IPS-18a (cell line): ENCODE results near the gene MMAB.

Experiments
- H3K27ac ChIP-seq: one replicate; pipeline ENCODE4 v1.5.1; 2013; ENCODE audit warnings: low read length
- H3K27me3 ChIP-seq: one replicate; pipeline ENCODE4 v1.6.1; 2013; ENCODE audit warnings: mild to moderate bottlenecking, low read length; ENCODE audit not compliant: control insufficient read depth, insufficient read depth
- H3K36me3 ChIP-seq: one replicate; pipeline ENCODE4 v1.6.1; 2013; ENCODE audit warnings: low read depth, low read length; ENCODE audit not compliant: control insufficient read depth
- H3K4me1 ChIP-seq: one replicate; pipeline ENCODE4 v1.6.1; 2013; ENCODE audit warnings: low read depth, low read length; ENCODE audit not compliant: control insufficient read depth
- H3K4me3 ChIP-seq: one replicate; pipeline ENCODE4 v1.5.1; 2013; ENCODE audit warnings: low read length
- H3K9ac ChIP-seq: one replicate; pipeline ENCODE4 v1.6.1; 2013; ENCODE audit warnings: mild to moderate bottlenecking, low read length, moderate library complexity
- H3K9me3 ChIP-seq: one replicate; pipeline ENCODE4 v1.6.1; 2013; ENCODE audit warnings: low read depth, low read length; ENCODE audit not compliant: control insufficient read depth

The MMAB gene

GRCh38 chr12:109580684-109581333 is 7.5 kb upstream of the MMAB start:
- Histone ChIP-seq H3K27me3 (no peaks in the 10 kb centered on the region), H3K27ac (no peak overlapping the region), H3K9ac (no peak overlapping the region), H3K36me3 (peaks cover 60% of the 10 kb centered on the region), H3K9me3 (no peaks in the 10 kb centered on the region), H3K4me3 (no peak overlapping the region), H3K4me1 (no peaks in the 10 kb centered on the region)

GRCh38 chr12:109580272-109580671 is 7.0 kb upstream of the MMAB start:
- peaks cover 65% of the 10 kb centered on the region for H3K36me3 ChIP-seq
- H3K9ac ChIP-seq, result no peak overlapping the region
- no peaks in the 10 kb centered on the region for H3K27me3 ChIP-seq
- no peak overlapping the region for H3K27ac ChIP-seq
- H3K4me1 ChIP-seq, result no peaks in the 10 kb centered on the region
- H3K9me3 ChIP-seq, result no peaks in the 10 kb centered on the region
- H3K4me3 ChIP-seq, result no peak overlapping the region

GRCh38 chr12:109579639-109580038 is 6.3 kb upstream of the MMAB start:
- Histone ChIP-seq H3K4me1 (peaks cover 2% of the 10 kb centered on the region), H3K36me3 (peaks cover 66% of the 10 kb centered on the region), H3K27ac (no peak overlapping the region), H3K4me3 (no peak overlapping the region), H3K9ac (no peak overlapping the region), H3K27me3 (no peaks in the 10 kb centered on the region), H3K9me3 (no peaks in the 10 kb centered on the region)

- H3K27me3 ChIP-seq, result no peaks in the 10 kb centered on the region
- H3K4me1 ChIP-seq, result peaks cover 6% of the 10 kb centered on the region
- H3K9me3 ChIP-seq, result no peaks in the 10 kb centered on the region
- no peak overlapping the region for H3K27ac ChIP-seq
- H3K36me3 ChIP-seq, result peaks cover 59% of the 10 kb centered on the region
- H3K9ac ChIP-seq, result no peak overlapping the region
- H3K4me3 ChIP-seq, result no peak overlapping the region
Measured at GRCh38 chr12:109578330-109578927, 5.1 kb upstream of the MMAB start.

GRCh38 chr12:109577311-109577710 is 4.0 kb upstream of the MMAB start:
- H3K36me3 ChIP-seq, result peaks cover 59% of the 10 kb centered on the region

GRCh38 chr12:109575683-109576082 is 2.4 kb upstream of the MMAB start:
- H3K27ac ChIP-seq, result no peak overlapping the region
- no peak overlapping the region for H3K9ac ChIP-seq
- H3K4me1 ChIP-seq, result peaks cover 10% of the 10 kb centered on the region
- no peaks in the 10 kb centered on the region for H3K27me3 ChIP-seq
- no peak overlapping the region for H3K4me3 ChIP-seq
- H3K9me3 ChIP-seq, result no peaks in the 10 kb centered on the region
- peaks cover 44% of the 10 kb centered on the region for H3K36me3 ChIP-seq

More at GRCh38 chr12:109577311-109577710, 4.0 kb upstream of the MMAB start:
- Histone ChIP-seq H3K9me3 (no peaks in the 10 kb centered on the region), H3K27ac (no peak overlapping the region), H3K4me1 (peaks cover 10% of the 10 kb centered on the region), H3K4me3 (no peak overlapping the region), H3K9ac (no peak overlapping the region), H3K27me3 (no peaks in the 10 kb centered on the region)

GRCh38 chr12:109573914-109574244 is 575 bp upstream of the MMAB start:
- H3K27me3 ChIP-seq, result no peaks in the 10 kb centered on the region
- no peaks in the 10 kb centered on the region for H3K9me3 ChIP-seq
- H3K4me1 ChIP-seq, result peaks cover 10% of the 10 kb centered on the region
- H3K4me3 ChIP-seq, result peak overlapping the region; percentile 79
- H3K9ac ChIP-seq, result peak overlapping the region; percentile 42
- peaks cover 34% of the 10 kb centered on the region for H3K36me3 ChIP-seq
- no peak overlapping the region for H3K27ac ChIP-seq

- no peaks in the 10 kb centered on the region for H3K9me3 ChIP-seq
- H3K4me3 ChIP-seq, result peak overlapping the region; percentile 79
- peaks cover 10% of the 10 kb centered on the region for H3K4me1 ChIP-seq
- H3K27ac ChIP-seq, result no peak overlapping the region
- peak overlapping the region; percentile 62 for H3K9ac ChIP-seq
- H3K36me3 ChIP-seq, result peaks cover 30% of the 10 kb centered on the region
- H3K27me3 ChIP-seq, result no peaks in the 10 kb centered on the region
Measured at GRCh38 chr12:109572506-109572845, 828 bp downstream of the MMAB start.

GRCh38 chr12:109571773-109572505 is 1.4 kb downstream of the MMAB start:
- Histone ChIP-seq H3K9ac (no peak overlapping the region), H3K9me3 (no peaks in the 10 kb centered on the region), H3K36me3 (peaks cover 24% of the 10 kb centered on the region), H3K27ac (no peak overlapping the region), H3K4me1 (peaks cover 10% of the 10 kb centered on the region), H3K4me3 (peak overlapping the region; percentile 79), H3K27me3 (no peaks in the 10 kb centered on the region)

- peaks cover 29% of the 10 kb centered on the region for H3K36me3 ChIP-seq
- no peaks in the 10 kb centered on the region for H3K9me3 ChIP-seq
Measured at GRCh38 chr12:109568486-109568885, 4.8 kb downstream of the MMAB start.

GRCh38 chr12:109567967-109568366 is 5.3 kb downstream of the MMAB start:
- no peak overlapping the region for H3K4me3 ChIP-seq
- H3K9me3 ChIP-seq, result no peaks in the 10 kb centered on the region
- no peaks in the 10 kb centered on the region for H3K27me3 ChIP-seq
- H3K9ac ChIP-seq, result no peak overlapping the region
- peaks cover 5% of the 10 kb centered on the region for H3K4me1 ChIP-seq
- H3K27ac ChIP-seq, result no peak overlapping the region
- peaks cover 29% of the 10 kb centered on the region for H3K36me3 ChIP-seq

More at GRCh38 chr12:109568486-109568885, 4.8 kb downstream of the MMAB start:
- Histone ChIP-seq H3K4me1 (peaks cover 5% of the 10 kb centered on the region), H3K4me3 (no peak overlapping the region), H3K27me3 (no peaks in the 10 kb centered on the region), H3K9ac (no peak overlapping the region), H3K27ac (no peak overlapping the region)

- Histone ChIP-seq H3K4me3 (no peak overlapping the region), H3K36me3 (peaks cover 29% of the 10 kb centered on the region)
Measured at GRCh38 chr12:109567296-109567695, 6.0 kb downstream of the MMAB start.

More at GRCh38 chr12:109567296-109567695, 6.0 kb downstream of the MMAB start:
- no peak overlapping the region for H3K9ac ChIP-seq
- H3K9me3 ChIP-seq, result no peaks in the 10 kb centered on the region
- no peaks in the 10 kb centered on the region for H3K4me1 ChIP-seq
- no peak overlapping the region for H3K27ac ChIP-seq
- H3K27me3 ChIP-seq, result no peaks in the 10 kb centered on the region
